NT2/D1 (cell line): ENCODE results near the gene SLCO4A1.

ENCODE experiments used
- SUZ12 ChIP-seq: IDR thresholded peaks from 2 replicates; pipeline ENCODE4 v1.6.1; 2011; ENCODE audit not compliant: insufficient read length, insufficient read depth; ENCODE audit errors: extremely low read depth
- YY1 ChIP-seq: IDR thresholded peaks from 2 replicates; pipeline ENCODE4 v1.6.1; 2011; ENCODE audit not compliant: insufficient read length, insufficient read depth
- ZNF274 ChIP-seq: IDR thresholded peaks from 2 replicates; pipeline ENCODE4 v1.6.1; 2011; ENCODE audit warnings: mild to moderate bottlenecking, low read depth, low read length

GRCh38 chr20:62706857-62707256 lies 64.6 kb downstream of the SLCO4A1 start:
- no peak for TF ChIP-seq YY1
- no peak for TF ChIP-seq SUZ12
- TF ChIP-seq ZNF274 = no peak
